Activated T-helper 2 cell treated with anti-CD3 and anti-CD28 coated beads, Interferon-gamma antibody, Interleukin-2, Interleukin-4, amounts not matched to agents 10 μg/mL and 5 μg/mL and 100 μg/mL, durations not matched to agents 14 hours and 24 hours and 36 hours (primary cell): Measurements from ENCODE around the gene OGA. TPM values are rescaled to one million over a fixed set of nuclear protein-coding genes. Genes with fewer than 3 reads are reported as not detected.

ENCODE experiments used
- DNase-seq: peaks from one replicate; pipeline ENCODE4 v3.0.0; 2021; ENCODE audit warnings: low spot score
- H3K27ac Mint-ChIP-seq: one replicate; pipeline ENCODE4 v1.8.0; 2021; ENCODE audit warnings: mixed read lengths
- H3K27me3 Mint-ChIP-seq: one replicate; pipeline ENCODE4 v1.8.0; 2021; ENCODE audit warnings: low read depth, mixed read lengths
- H3K36me3 Mint-ChIP-seq: one replicate; pipeline ENCODE4 v1.8.0; 2021; ENCODE audit warnings: low read depth, mixed read lengths
- H3K4me1 Mint-ChIP-seq: one replicate; pipeline ENCODE4 v1.8.0; 2021; ENCODE audit warnings: low read depth, mixed read lengths
- H3K4me3 Mint-ChIP-seq: one replicate; pipeline ENCODE4 v1.8.0; 2021; ENCODE audit warnings: low read depth, mild to moderate bottlenecking, moderate library complexity, mixed read lengths
- H3K9me3 Mint-ChIP-seq: one replicate; pipeline ENCODE4 v1.8.0; 2021; ENCODE audit warnings: mixed read lengths
- intact Hi-C: fragments of 100-400 bp; cut with micrococcal nuclease; formaldehyde crosslinking; loops from one replicate; pipeline ENCODE4 v1.15.1; 2023
- total RNA-seq: library from RNA; stranded (reverse); gene quantifications from 2 replicates; pipeline ENCODE4 v1.2.3, GENCODE V29; 2022

Gene OGA
- total RNA-seq, 1 donor from 2014 or later = 122 TPM

- Mint-ChIP-seq H3K27ac (peak within 1 kb of the TSS; percentile 98), H3K9me3 (no peaks in the 10 kb centered on the region), H3K36me3 (peaks cover 50% of the 10 kb centered on the region), H3K27me3 (peaks cover 7% of the 10 kb centered on the region), H3K4me3 (peak within 1 kb of the TSS; percentile 100), H3K4me1 (peaks cover 40% of the 10 kb centered on the region)
- peak; percentile 81 for DNase-seq
- intact Hi-C loops = loop anchor here (1.0 to 5.0 kb wide), 3 partner anchors 35 to 570 kb away; partner anchors contain the start of gene OGA
These were observed 35.2 kb downstream of the OGA start, which contains the start of gene NPM3 for GRCh38 chr10:101782811-101783735. Gene NPM3, minus strand, starts transcription at chr10:101783446. Its CDS starts 56 bp downstream, at chr10:101783390.

- intact Hi-C loops = loop anchor here (2.0 to 5.0 kb wide), 2 partner anchors 90 to 569 kb away; no protein-coding TSS in a partner anchor
- peaks cover 53% of the 10 kb centered on the region for H3K36me3 Mint-ChIP-seq
- H3K9me3 Mint-ChIP-seq = no peaks in the 10 kb centered on the region
- peaks cover 40% of the 10 kb centered on the region for H3K4me1 Mint-ChIP-seq
- H3K4me3 Mint-ChIP-seq = peak overlapping the region; percentile 100
- peaks cover 16% of the 10 kb centered on the region for H3K27me3 Mint-ChIP-seq
- peak overlapping the region; percentile 98 for H3K27ac Mint-ChIP-seq
- DNase-seq = no peak
These were observed 36.0 kb downstream of the OGA start for GRCh38 chr10:101781984-101782810.

- H3K27me3 Mint-ChIP-seq = peaks cover 21% of the 10 kb centered on the region
- no peaks in the 10 kb centered on the region for H3K9me3 Mint-ChIP-seq
- H3K4me3 Mint-ChIP-seq = peak overlapping the region; percentile 100
- DNase-seq = no peak
- intact Hi-C loops = loop anchor here (5.0 kb wide), 1 partner anchor 89 kb away; no protein-coding TSS in a partner anchor
- peaks cover 50% of the 10 kb centered on the region for H3K36me3 Mint-ChIP-seq
- H3K4me1 Mint-ChIP-seq = peaks cover 40% of the 10 kb centered on the region
- peak overlapping the region; percentile 18 for H3K27ac Mint-ChIP-seq
These were observed 36.6 kb downstream of the OGA start for GRCh38 chr10:101781655-101781983.

GRCh38 chr10:101780818-101781654, 37.2 kb downstream of the OGA start:
- Mint-ChIP-seq H3K36me3 (peaks cover 47% of the 10 kb centered on the region), H3K9me3 (no peaks in the 10 kb centered on the region), H3K4me1 (peaks cover 38% of the 10 kb centered on the region), H3K27ac (no peak overlapping the region), H3K27me3 (peaks cover 22% of the 10 kb centered on the region), H3K4me3 (peak overlapping the region; percentile 100)
- DNase-seq = peak; percentile 69
- intact Hi-C loops = loop anchor here (1.0 to 5.0 kb wide), 2 partner anchors 89 to 179 kb away; no protein-coding TSS in a partner anchor

- no peak for DNase-seq
- H3K4me3 Mint-ChIP-seq = peak overlapping the region; percentile 60
- peaks cover 22% of the 10 kb centered on the region for H3K27me3 Mint-ChIP-seq
- intact Hi-C loops = loop anchor here (1.0 to 5.0 kb wide), 2 partner anchors 88 to 178 kb away; no protein-coding TSS in a partner anchor
- H3K4me1 Mint-ChIP-seq = peaks cover 36% of the 10 kb centered on the region
- H3K9me3 Mint-ChIP-seq = no peaks in the 10 kb centered on the region
- no peak overlapping the region for H3K27ac Mint-ChIP-seq
- H3K36me3 Mint-ChIP-seq = peaks cover 42% of the 10 kb centered on the region
These were observed 37.9 kb downstream of the OGA start for GRCh38 chr10:101780187-101780817.

GRCh38 chr10:101779544-101780186, 38.6 kb downstream of the OGA start:
- Mint-ChIP-seq H3K27me3 (peaks cover 25% of the 10 kb centered on the region), H3K9me3 (no peaks in the 10 kb centered on the region), H3K4me3 (peak overlapping the region; percentile 60), H3K36me3 (peaks cover 37% of the 10 kb centered on the region), H3K4me1 (peaks cover 31% of the 10 kb centered on the region), H3K27ac (no peak overlapping the region)
- intact Hi-C loops = loop anchor here (1.0 to 10.0 kb wide), 4 partner anchors 87 to 1045 kb away; no protein-coding TSS in a partner anchor
- peak; percentile 75 for DNase-seq

GRCh38 chr10:101778781-101779543, 39.3 kb downstream of the OGA start:
- H3K27ac Mint-ChIP-seq = no peak overlapping the region
- peaks cover 32% of the 10 kb centered on the region for H3K27me3 Mint-ChIP-seq
- H3K9me3 Mint-ChIP-seq = no peaks in the 10 kb centered on the region
- DNase-seq = no peak
- H3K4me1 Mint-ChIP-seq = peaks cover 26% of the 10 kb centered on the region
- H3K4me3 Mint-ChIP-seq = peak overlapping the region; percentile 34
- H3K36me3 Mint-ChIP-seq = peaks cover 32% of the 10 kb centered on the region
- intact Hi-C loops = loop anchor here (10.0 kb wide), 2 partner anchors 634 to 1044 kb away; no protein-coding TSS in a partner anchor

- Mint-ChIP-seq H3K9me3 (no peaks in the 10 kb centered on the region), H3K36me3 (peaks cover 31% of the 10 kb centered on the region), H3K4me3 (no peak overlapping the region), H3K27me3 (peaks cover 39% of the 10 kb centered on the region), H3K4me1 (peaks cover 25% of the 10 kb centered on the region), H3K27ac (no peak overlapping the region)
- intact Hi-C loops = loop anchor here (10.0 kb wide), 2 partner anchors 633 to 1043 kb away; no protein-coding TSS in a partner anchor
- DNase-seq = no peak
These were observed 40.0 kb downstream of the OGA start for GRCh38 chr10:101778151-101778780.

- H3K27ac Mint-ChIP-seq = no peak overlapping the region
- no peak for DNase-seq
- H3K4me1 Mint-ChIP-seq = peaks cover 22% of the 10 kb centered on the region
- peaks cover 26% of the 10 kb centered on the region for H3K36me3 Mint-ChIP-seq
- H3K4me3 Mint-ChIP-seq = no peak overlapping the region
- intact Hi-C loops = loop anchor here (10.0 kb wide), 2 partner anchors 633 to 1043 kb away; no protein-coding TSS in a partner anchor
- peaks cover 45% of the 10 kb centered on the region for H3K27me3 Mint-ChIP-seq
- H3K9me3 Mint-ChIP-seq = no peaks in the 10 kb centered on the region
These were observed 40.6 kb downstream of the OGA start for GRCh38 chr10:101777619-101778145.

GRCh38 chr10:101776161-101776817, 42.0 kb downstream of the OGA start:
- DNase-seq = no peak
- peaks cover 19% of the 10 kb centered on the region for H3K36me3 Mint-ChIP-seq
- no peak overlapping the region for H3K27ac Mint-ChIP-seq
- no peak overlapping the region for H3K4me3 Mint-ChIP-seq
- H3K9me3 Mint-ChIP-seq = no peaks in the 10 kb centered on the region
- peaks cover 59% of the 10 kb centered on the region for H3K27me3 Mint-ChIP-seq
- intact Hi-C loops = loop anchor here (10.0 kb wide), 2 partner anchors 631 to 1041 kb away; no protein-coding TSS in a partner anchor
- peaks cover 15% of the 10 kb centered on the region for H3K4me1 Mint-ChIP-seq
